Ramos (cell line): ENCODE data around the gene GPATCH2L.

ENCODE experiments used
- in situ Hi-C: fragments of 300-500 bp; cut with MboI; formaldehyde crosslinking; loops from one replicate; pipeline ENCODE4 v1.14.3; 2022; ENCODE audit warnings: low sequenced_read_pairs; ENCODE audit not compliant: unreplicated experiment

The GPATCH2L gene

DNA sequence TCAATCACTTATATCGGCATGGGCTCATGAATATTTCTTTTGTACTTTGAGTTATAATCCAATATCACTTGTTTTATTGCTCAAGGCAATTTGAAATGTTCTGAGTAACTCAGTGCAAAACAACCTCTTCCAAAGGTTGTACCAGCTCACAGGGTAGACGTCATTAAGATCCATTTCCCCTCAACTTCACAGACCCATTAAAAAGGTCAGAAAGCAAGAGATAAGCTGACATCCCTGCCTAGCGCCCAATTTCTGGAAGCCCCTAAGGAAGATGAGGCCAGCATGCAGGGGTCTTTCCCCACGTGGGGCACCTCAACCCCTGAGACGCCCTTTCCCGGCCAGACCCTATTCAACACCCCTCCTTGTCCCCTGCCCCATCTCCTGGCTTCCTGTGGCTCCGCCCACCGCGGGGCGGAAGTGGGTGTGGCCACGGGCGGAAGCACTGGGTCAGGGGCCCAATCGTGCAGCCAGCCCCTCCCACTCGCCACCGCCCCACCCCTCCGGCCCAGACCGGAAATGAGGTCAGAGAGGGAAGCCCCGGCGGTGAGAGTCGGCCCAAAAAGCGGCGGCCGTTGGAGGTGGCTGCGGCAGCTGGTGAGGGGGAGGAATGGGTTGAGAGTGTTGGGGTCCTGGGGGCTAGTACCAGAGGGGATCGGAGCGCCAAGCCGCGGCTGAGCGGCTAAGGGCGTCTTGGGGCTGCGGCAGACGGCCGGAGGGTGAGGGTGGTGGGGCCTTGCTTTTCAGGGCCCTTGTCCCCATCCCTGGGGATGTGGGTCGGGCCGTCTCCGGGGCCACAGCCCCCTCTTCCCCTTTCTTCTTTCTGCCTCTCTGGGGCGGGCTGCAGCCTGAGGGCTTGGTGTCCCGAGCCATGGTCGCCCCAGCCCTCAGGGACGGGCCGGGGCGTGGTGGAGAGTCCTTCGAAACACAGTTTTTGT is at the start of gene GPATCH2L:
Gene GPATCH2L, plus strand, starts transcription at position 525 of the 935 bp plus-strand sequence. CDS start 2,442 bp downstream, outside the sequence.
- in situ Hi-C loops = no loop called here

DNA sequence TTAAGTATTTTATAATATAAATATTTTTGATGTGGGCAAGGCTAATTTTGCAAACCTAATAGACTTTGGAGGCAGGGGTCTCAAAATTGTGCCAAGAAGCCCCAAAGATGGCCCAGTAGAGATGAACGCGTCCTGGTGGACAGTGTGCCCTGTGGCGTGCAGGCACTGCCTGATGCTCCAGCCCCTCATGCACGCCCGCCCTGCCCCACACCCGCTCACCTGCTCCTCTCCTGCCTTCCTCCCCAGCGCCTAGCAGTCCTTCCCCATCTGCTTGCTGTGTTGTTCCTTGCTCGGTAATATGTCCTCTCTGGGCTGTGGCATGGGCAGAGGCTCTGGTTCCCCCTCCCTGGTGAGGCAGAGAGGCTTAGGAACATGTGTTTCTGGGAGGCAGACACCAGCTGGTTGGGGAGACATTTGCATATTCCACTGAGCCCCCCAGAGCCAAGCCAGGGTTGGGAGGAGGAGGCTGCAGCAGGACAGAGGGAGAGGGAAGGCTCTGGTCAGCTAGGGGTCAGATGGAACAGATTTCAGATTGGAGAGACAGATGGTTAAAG is 46.8 kb upstream of the GPATCH2L start:
- in situ Hi-C loops = no loop called here

- in situ Hi-C loops = no loop called here
Observed at GRCh38 chr14:76106188-76106587, 45.5 kb upstream of the GPATCH2L start.

GRCh38 chr14:76109087-76109880 is 42.4 kb upstream of the GPATCH2L start:
- in situ Hi-C loops = no loop called here

- in situ Hi-C loops = no loop called here
Observed at GRCh38 chr14:76112889-76113624, 38.7 kb upstream of the GPATCH2L start.

- in situ Hi-C loops = no loop called here
Observed at GRCh38 chr14:76113691-76114090, 38.0 kb upstream of the GPATCH2L start.

DNA sequence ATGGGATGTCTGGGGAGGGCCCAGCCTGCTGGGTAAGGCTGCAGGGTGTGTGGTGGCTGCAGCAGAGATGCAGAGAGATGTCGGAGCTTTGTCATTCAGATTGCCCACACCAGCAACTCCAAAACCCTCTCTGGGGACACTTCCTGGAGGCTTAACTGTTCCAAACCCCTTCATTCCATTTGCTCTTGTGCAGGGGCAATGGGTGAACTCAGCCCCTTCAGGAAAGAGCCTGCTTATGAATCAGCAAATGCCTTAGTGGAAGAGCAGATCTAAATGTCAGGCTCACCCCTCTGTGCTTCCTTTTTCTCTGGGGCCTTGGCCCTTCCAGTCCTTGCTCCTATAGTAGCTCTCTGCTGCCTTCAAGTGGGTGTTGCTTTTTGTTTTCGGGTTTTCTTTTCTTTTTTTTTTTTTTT is 36.7 kb upstream of the GPATCH2L start:
- in situ Hi-C loops = no loop called here

DNA sequence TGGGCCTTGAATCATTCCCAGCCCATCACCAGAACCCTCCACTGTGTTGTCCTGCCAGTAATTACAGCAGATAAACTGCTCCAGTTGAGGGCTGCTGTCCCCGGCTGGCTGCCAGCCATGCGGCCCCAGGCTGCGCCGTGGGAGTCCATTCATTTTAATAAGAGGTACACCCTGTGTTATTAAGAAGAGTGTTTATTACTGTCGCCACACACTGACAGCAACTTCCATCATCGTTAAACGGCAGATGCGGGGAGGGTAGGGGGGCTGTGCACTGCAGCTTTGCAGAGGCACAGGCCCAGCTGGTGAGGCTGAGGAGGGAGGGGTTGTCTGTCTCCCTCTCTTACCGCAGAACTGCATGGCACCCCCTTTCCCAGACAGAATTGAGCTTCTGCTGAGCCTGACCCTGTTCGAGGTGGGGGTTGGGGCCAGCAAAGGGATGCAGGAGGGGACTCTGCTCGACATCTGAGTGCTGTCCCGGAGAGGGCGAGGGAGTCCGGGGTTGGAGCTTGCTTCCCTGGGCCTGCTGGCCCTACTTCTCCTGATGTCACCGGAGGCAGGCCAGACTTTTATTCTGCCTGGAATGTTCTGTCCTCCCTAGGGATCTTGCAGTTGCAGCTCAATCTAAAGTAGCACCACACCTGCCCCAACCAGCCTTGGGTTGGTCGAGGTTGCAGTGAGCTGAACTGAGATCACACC is 33.8 kb upstream of the GPATCH2L start:
- in situ Hi-C loops = no loop called here

DNA sequence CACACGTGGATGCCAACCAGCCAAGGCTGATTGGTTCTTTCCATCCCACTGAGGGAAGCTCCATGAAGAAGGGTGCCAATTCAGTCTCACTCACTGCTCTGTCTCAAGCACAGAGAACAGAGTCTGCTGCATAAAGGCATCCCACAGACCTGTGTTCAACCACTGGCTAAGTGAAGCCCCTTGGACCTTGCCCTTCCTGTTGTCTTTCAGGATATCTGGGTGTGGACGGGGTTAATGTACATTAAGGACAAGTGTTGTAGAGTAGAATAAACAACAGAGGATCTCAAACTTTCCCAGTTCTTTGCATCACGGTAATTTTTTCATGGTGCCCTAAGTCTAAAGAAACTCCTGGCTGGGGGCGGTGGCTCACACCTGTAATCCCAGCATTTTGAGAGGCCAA is 33.1 kb upstream of the GPATCH2L start:
- in situ Hi-C loops = no loop called here

DNA sequence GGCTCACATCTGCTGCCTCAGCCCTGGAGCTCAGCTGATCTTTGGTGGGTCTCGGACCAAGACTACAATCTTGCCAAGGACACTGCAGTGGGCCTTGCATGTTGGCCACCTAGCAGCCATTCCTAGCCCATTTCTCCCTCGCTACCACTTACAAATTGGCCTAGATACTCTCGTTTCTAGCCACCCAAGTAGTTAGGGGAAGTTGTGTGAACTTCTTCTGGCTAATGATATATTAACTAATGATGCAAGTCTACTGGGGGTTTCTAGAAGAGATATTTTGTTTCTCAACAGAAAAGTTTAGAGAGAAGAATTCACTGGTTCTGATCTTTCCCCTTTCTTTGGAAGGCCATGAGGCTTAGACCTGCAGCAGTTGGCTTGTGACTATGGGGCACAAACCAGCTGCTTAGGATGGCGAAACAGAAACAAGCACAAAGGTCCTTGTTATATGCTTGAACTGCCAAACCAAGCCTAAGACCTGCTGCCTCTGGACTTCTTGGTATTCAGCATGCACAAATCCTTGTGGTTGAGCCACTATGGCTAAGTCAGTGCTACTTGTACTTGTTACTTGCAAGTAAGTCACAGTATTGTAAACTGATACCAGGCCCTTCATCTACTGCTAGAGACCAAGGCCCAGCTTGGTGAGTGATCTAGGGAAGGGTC is 30.5 kb upstream of the GPATCH2L start:
- in situ Hi-C loops = no loop called here

DNA sequence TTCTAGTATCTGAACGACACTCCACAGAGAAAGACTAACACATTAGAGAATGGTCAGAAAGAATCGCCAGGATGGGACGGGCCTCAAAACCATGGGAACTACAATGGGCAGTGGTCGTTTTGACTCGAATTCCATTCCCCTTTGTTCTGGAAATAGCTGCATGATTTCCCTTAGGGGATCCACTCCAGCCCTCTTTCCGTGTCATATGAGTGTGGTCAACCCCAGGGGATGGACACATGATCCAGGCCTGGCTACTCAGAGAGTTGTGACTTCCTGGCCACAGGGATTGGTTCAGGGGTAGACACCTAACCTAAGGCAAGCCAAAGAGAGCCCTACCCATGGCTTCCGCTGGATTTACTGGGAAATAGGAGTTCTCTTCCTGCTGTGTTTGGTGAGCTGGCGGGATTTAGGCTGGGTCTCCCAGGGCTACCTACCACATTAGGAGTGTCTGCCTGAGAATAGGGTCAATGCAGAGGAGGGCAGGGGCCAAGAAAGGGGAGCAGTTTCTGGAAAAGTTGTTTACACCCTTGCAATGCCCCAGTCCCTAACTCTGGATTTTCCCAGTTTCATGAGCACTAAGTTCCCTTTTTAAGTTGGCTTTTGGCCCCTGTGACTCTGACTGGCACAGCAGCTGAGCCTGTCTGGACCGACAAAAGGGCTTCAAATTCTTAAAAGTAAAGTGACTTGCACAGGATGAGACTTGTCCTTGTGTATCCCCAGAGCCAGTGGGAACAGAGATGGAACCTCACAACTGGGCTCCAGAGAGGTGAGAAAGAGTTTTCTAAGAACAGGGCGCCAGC is 28.1 kb upstream of the GPATCH2L start:
- in situ Hi-C loops = no loop called here

- in situ Hi-C loops = no loop called here
Observed at GRCh38 chr14:76125511-76125910, 26.2 kb upstream of the GPATCH2L start.

DNA sequence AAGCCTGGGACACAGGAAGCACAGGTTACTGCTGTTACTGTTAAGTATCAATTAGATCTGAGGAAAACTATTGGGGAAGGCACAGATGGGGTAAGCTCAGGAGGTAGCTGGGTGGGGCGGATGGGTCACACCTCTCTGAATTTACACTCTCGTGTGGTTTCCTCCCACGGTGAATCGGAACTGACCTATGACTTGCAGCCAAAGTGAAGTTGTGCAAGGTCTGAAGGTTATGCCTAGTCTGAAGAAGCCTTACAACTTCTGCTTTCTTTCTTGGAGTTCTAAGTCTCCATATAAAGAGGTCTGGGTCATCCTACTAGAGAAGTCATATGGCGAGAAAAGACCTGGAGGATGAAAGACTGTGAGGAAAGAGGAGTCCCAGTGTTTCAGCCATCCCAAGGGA is 25.6 kb upstream of the GPATCH2L start:
- in situ Hi-C loops = no loop called here

GRCh38 chr14:76129851-76130576 is 21.7 kb upstream of the GPATCH2L start:
- in situ Hi-C loops = no loop called here

DNA sequence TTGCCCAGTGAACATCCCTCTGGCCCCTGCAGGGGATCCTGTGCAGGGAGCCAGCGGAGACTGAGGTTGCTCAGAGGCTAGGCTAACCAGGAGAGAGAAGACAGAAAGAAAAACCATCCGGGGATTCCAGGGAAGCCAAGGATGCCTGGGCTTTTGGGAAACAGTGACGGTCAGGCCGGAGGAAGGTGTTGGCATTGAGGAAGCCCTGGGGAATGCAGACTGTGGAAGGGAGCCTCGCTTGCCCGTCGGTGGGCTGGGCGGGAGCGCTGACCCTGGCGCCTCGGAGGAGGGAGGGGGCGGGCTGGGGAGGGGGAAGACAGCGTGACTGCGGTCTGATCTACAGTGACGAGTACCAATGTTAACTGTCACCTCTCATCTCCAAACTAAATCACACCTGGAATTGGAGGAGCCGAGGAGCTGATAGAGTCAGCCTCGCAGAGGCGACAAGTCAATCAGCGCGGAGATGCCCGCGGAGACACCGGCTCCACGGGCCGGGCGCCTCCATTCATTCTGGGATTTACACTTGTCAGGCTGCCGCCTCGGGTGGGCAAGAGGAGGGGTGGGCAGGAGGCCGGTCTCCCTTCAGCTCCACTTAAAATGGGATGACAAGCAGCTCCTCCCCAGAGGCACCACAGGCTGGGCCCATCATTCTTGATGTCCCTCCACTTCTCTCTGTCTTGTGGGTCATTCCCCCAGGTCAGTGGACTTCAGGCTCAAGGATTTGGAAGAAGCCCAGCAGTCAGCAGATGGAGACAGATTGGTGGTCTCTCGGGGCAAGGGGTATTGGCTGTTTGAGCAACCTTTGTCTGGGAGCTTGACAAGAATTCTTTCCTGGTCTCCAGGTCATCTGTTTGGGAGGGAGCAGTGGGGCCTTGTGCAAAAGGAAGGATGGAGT is 20.4 kb upstream of the GPATCH2L start:
- in situ Hi-C loops = no loop called here

- in situ Hi-C loops = no loop called here
Observed at GRCh38 chr14:76133103-76133502, 18.6 kb upstream of the GPATCH2L start.

- in situ Hi-C loops = no loop called here
Observed at GRCh38 chr14:76134231-76134630, 17.5 kb upstream of the GPATCH2L start.
